ENCODE measurements around the gene GRPEL1.

The GRPEL1 gene

DNA sequence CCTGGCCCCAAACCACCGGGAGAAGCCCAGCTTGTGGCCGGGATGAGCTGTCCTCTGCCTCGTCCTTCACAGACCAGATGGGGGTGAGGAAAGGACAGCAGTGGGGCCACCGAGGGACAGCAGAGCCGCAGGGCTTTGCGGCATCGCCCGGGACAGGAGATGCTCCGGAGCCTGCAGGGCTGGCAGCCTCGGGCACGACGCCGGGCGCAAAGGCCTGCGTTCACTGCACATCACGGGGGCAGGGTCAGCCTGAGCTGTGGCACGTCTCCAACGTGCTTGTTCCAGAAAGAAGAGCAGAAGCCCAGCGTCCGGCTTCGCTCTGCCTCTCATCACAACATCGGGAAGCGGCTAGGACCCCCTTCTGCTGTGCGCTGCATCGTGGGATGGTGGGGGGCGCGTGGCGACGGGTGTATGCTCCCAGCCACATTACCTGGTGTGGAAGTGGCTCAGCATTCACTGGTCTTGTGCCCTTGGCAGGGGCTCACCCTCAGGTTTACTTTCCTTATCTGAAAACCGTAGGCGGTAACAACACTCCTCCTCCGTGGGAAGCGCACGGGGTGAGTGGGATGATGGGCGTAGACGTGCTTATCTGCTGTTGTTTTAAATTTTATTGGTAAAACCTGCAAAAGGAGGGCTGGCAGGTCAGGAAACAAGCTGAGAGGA lies 17.3 kb downstream of the GRPEL1 start:
- Histone ChIP-seq H3K9me3 (no peaks in the 10 kb centered on the region), H3K4me3 (ENCODE audit: low read depth in 1 of 2, low read length in 1 of 2) (no peak overlapping the region), H3K27me3 (no peaks in the 10 kb centered on the region), H3K4me1 (ENCODE audit: control insufficient read depth in 1 of 2, insufficient read depth in 1 of 2, low read depth in 1 of 2, low read length in 1 of 2) (peaks cover 48 to 61% of the 10 kb centered on the region in 2 experiments), H3K36me3 (peaks cover 45% of the 10 kb centered on the region), H3K27ac (no peak overlapping the region)
- TF ChIP-seq, protein P1, sequence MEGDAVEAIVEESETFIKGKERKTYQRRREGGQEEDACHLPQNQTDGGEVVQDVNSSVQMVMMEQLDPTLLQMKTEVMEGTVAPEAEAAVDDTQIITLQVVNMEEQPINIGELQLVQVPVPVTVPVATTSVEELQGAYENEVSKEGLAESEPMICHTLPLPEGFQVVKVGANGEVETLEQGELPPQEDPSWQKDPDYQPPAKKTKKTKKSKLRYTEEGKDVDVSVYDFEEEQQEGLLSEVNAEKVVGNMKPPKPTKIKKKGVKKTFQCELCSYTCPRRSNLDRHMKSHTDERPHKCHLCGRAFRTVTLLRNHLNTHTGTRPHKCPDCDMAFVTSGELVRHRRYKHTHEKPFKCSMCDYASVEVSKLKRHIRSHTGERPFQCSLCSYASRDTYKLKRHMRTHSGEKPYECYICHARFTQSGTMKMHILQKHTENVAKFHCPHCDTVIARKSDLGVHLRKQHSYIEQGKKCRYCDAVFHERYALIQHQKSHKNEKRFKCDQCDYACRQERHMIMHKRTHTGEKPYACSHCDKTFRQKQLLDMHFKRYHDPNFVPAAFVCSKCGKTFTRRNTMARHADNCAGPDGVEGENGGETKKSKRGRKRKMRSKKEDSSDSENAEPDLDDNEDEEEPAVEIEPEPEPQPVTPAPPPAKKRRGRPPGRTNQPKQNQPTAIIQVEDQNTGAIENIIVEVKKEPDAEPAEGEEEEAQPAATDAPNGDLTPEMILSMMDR (IDR thresholded peaks at IDR 0.05) = no peak

DNA sequence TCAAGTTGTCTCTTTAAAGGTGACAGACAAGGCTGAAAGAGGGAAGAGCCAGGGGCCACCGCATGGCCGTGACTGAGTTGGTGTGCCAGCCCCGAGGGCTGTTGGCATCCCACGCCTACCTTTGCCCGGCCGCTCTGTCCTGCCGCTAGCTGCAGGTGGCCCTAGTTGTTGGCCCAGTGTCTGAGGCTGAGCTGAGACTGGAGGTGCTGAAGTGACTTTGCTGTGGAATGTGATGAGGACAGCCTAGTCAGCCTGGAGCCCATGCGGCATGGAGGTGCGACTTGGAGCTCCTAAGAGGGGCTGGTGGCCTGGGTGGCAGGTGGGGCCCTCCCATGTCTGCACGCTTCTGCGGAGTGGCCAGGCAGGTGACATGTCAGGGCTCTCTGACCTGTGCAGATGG lies 18.1 kb downstream of the GRPEL1 start:
- H3K27me3 ChIP-seq = no peaks in the 10 kb centered on the region
- no peaks in the 10 kb centered on the region for H3K9me3 ChIP-seq
- no peak overlapping the region for H3K27ac ChIP-seq
- H3K4me3 ChIP-seq (ENCODE audit: low read depth in 1 of 2, low read length in 1 of 2) = no peak overlapping the region
- H3K36me3 ChIP-seq = peaks cover 39% of the 10 kb centered on the region
- TF ChIP-seq, protein P1 (IDR thresholded peaks at IDR 0.05) = no peak
- peaks cover 50 to 61% of the 10 kb centered on the region in 2 experiments for H3K4me1 ChIP-seq (ENCODE audit: control insufficient read depth in 1 of 2, insufficient read depth in 1 of 2, low read depth in 1 of 2, low read length in 1 of 2)

DNA sequence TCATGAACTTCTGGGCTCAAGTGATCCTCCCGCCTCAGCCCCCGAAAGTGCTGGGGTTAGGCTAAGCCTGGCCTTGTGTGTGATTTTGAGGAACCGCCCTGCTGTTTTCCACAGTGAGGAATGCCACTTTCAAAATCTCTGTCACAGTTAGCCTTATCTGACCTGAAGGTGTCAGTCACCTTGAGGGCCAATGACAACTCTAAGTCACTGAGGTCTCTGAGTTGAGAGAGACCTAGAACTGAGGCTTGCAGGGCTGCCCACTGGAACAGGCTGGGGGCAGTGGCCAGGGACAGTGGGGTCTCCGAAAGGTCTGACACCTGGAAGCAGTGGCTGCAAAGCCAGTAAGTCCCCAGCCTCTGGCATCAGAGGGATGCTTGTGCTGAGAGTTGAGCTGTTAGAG lies 18.6 kb downstream of the GRPEL1 start:
- Histone ChIP-seq H3K27me3 (no peaks in the 10 kb centered on the region), H3K4me3 (ENCODE audit: low read depth in 1 of 2, low read length in 1 of 2) (no peak overlapping the region), H3K27ac (no peak overlapping the region), H3K36me3 (peaks cover 35% of the 10 kb centered on the region), H3K4me1 (ENCODE audit: control insufficient read depth in 1 of 2, insufficient read depth in 1 of 2, low read depth in 1 of 2, low read length in 1 of 2) (peaks cover 50 to 61% of the 10 kb centered on the region in 2 experiments), H3K9me3 (no peaks in the 10 kb centered on the region)
- TF ChIP-seq, protein P1 (IDR thresholded peaks at IDR 0.05) = no peak

DNA sequence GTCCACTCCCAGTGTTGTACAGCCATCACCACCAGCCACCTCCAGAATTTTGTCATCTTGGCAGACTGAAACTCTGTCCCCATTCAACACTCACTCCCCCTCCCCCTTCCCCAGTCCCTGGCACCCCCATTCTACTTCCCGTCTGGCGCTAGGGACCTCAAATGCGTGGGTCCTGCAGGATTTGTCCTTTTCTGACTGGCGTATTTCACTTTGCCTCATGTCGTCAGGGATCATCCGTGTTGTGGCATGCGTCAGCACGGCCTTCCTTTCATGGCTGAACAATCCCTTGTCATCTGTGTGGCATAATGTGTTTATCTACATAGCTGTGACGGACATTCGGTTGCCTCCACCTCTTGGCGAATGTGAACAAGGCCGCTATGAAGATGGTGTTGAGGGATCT lies 19.2 kb downstream of the GRPEL1 start:
- H3K9me3 ChIP-seq = no peaks in the 10 kb centered on the region
- H3K4me1 ChIP-seq (ENCODE audit: control insufficient read depth in 1 of 2, insufficient read depth in 1 of 2, low read depth in 1 of 2, low read length in 1 of 2) = peaks cover 48 to 58% of the 10 kb centered on the region in 2 experiments
- peaks cover 30% of the 10 kb centered on the region for H3K36me3 ChIP-seq
- H3K4me3 ChIP-seq (ENCODE audit: low read depth in 1 of 2, low read length in 1 of 2) = no peak overlapping the region
- H3K27ac ChIP-seq = no peak overlapping the region
- no peaks in the 10 kb centered on the region for H3K27me3 ChIP-seq
- TF ChIP-seq, protein P1 (IDR thresholded peaks at IDR 0.05) = no peak

DNA sequence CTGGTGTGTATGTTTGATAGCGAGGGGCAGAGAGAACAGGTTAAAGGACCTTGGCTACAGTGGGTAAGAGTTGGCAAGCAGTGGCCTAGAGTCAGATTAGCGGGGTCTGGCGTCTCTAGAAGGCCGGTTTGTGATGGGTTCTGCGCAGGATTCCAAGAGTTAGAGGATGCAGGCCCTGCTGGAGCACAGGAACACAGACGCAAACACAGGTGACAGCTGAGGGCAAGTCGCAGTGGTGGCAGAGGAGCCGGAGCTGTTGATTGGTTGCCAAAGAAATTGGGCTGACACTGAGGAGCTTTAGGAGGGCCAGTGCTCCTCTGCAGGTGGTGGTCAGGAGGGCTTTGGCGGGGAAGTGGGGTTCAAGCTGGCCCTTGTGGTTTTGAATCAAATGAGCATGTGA lies 20.9 kb downstream of the GRPEL1 start:
- peaks cover 39 to 49% of the 10 kb centered on the region in 2 experiments for H3K4me1 ChIP-seq (ENCODE audit: control insufficient read depth in 1 of 2, insufficient read depth in 1 of 2, low read depth in 1 of 2, low read length in 1 of 2)
- H3K27me3 ChIP-seq = no peaks in the 10 kb centered on the region
- H3K9me3 ChIP-seq = no peaks in the 10 kb centered on the region
- H3K27ac ChIP-seq = peak overlapping the region; percentile 47
- TF ChIP-seq, protein P1 (IDR thresholded peaks at IDR 0.05) = no peak
- peaks cover 28% of the 10 kb centered on the region for H3K36me3 ChIP-seq
- no peak overlapping the region for H3K4me3 ChIP-seq (ENCODE audit: low read depth in 1 of 2, low read length in 1 of 2)

All from neutrophil (primary cell).